ENCODE results near the gene OPTN.
"Not testable (repeated sequence)": the region's sequence is repeated elsewhere in the genome, so short reads cannot be mapped to it uniquely, and the experiment has no call there.

Gene OPTN

GRCh38 chr10:13099666-13100348, at the start of gene OPTN:
TSS of gene OPTN (plus strand) at chr10:13100163. CDS start at chr10:13109123, 8,960 bp downstream.
- H3K36me3 ChIP-seq = no peaks in the 10 kb centered on the region
- peaks cover 13% of the 10 kb centered on the region for H3K4me1 ChIP-seq
- H3K27ac ChIP-seq = peak within 1 kb of the TSS; percentile 53
- no peaks in the 10 kb centered on the region; the same call in 1 of the 2 replicates for H4K20me1 ChIP-seq
- H3K27me3 ChIP-seq = no peaks in the 10 kb centered on the region
- peak within 1 kb of the TSS; percentile 79 for H3K9ac ChIP-seq
- H3K4me3 ChIP-seq = peak within 1 kb of the TSS; percentile 92
- no peaks in the 10 kb centered on the region for H3K9me3 ChIP-seq
- peak within 1 kb of the TSS; percentile 88 for H3K4me2 ChIP-seq
- no peak for TF ChIP-seq Cebpa-rat (IDR thresholded peaks at IDR 0.05)

DNA sequence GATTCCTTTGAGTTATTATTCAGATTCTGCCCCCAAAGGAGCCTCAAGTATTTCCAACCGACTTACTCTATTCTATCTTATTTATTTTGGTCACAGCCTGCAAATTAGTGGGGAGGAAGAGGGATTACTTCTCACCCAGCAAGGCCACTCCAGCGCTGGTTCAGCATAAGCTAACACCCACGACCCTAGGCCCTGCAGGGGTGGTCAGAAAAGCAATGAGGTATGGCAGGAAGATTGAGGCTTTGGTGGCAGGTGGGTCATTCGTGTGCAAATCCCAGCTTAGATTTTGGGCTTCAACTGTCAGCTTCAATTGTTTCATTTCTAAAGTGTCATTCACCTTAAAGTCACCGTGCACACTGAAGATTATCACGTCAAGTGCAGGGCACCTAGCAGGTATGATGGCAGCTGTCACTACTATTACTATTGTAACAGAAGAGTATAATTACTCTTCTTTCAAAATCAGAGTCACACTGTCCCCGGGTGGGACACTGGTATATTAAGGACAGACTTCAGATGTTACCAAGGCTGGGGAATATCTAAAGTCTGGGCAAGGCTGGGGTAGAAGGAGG, 48.8 kb upstream of the OPTN start:
- Histone ChIP-seq H3K27me3 (no peaks in the 10 kb centered on the region), H3K36me3 (no peaks in the 10 kb centered on the region), H3K9ac (no peak overlapping the region), H3K9me3 (no peaks in the 10 kb centered on the region), H3K4me2 (no peak overlapping the region), H3K27ac (no peak overlapping the region), H3K4me3 (no peak overlapping the region), H3K4me1 (peaks cover 19% of the 10 kb centered on the region), H4K20me1 (no peaks in the 10 kb centered on the region)
- no peak for TF ChIP-seq Cebpa-rat (IDR thresholded peaks at IDR 0.05)

- H3K9ac ChIP-seq, H3K9me3 ChIP-seq, H3K36me3 ChIP-seq, H3K27me3 ChIP-seq, H3K27ac ChIP-seq, H3K4me2 ChIP-seq, H3K4me3 ChIP-seq, H4K20me1 ChIP-seq: not testable (repeated sequence)
- H3K4me1 ChIP-seq = peaks cover 23% of the 10 kb centered on the region
These were observed 46.8 kb upstream of the OPTN start for GRCh38 chr10:13053208-13053607.

DNA sequence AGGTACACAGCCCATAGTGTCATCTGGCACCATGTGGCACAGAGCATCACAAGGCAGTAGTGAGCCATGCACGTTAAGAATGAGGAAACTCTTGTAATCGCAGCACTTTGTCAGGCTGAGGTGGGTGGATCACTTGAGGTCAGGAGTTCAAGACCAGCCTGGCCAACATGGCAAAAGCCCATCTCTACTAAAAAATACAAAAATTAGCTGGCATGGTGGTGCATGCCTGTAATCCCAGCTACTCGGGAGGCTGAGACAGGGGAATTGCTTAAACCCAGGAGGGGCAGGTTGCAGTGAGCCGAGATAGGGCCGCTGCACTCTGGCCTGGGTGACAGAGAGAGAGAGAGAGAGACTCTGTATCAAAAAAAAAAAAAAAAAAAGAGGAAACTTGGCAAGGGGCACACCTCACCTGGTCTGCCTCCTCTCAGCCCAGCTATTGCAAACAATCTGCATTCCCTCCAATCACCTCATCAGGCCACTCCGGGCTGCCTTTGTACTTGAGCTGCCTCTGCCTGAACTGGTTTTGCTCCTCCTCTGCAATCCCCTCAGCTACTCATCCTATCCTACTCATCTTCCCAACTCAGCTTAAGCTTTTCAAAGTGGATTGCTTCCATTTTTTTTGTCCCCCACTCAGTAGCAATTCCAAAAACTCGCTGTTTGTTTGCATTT, 46.0 kb upstream of the OPTN start:
- no peaks in the 10 kb centered on the region for H3K27me3 ChIP-seq
- H4K20me1 ChIP-seq = no peaks in the 10 kb centered on the region
- H3K4me3 ChIP-seq = no peak overlapping the region
- H3K36me3 ChIP-seq = no peaks in the 10 kb centered on the region
- peak overlapping the region; percentile 39; the same call in 1 of the 2 replicates for H3K4me2 ChIP-seq
- H3K4me1 ChIP-seq = peaks cover 23% of the 10 kb centered on the region
- no peak overlapping the region for H3K27ac ChIP-seq
- H3K9ac ChIP-seq = no peak overlapping the region
- no peak for TF ChIP-seq Cebpa-rat (IDR thresholded peaks at IDR 0.05)
- H3K9me3 ChIP-seq = no peaks in the 10 kb centered on the region

DNA sequence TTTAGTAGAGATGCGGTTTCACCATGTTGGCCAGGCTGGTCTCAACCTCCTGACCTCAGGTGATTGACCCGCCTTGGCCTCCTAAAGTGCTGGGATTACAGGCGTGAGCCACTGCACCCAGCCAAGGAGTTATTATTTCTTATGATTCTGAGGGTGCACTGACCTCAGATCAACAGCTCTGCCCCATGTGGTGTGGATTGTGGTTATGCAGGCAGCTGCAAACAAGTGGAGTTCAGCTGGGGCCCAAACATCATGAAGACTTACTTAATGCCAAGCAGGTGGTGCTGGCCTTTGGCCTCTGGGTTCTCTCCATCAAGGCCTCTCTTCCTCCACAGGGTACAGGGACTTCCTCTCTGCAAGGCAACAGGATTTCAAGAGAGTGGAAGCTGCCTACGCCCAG, 45.1 kb upstream of the OPTN start:
- peak overlapping the region; percentile 39 for H3K4me2 ChIP-seq

GRCh38 chr10:13056456-13057077, 43.4 kb upstream of the OPTN start:
- H3K27ac ChIP-seq = no peak overlapping the region
- no peak overlapping the region for H3K9ac ChIP-seq
- H4K20me1 ChIP-seq = no peaks in the 10 kb centered on the region
- H3K4me3 ChIP-seq = no peak overlapping the region
- TF ChIP-seq Cebpa-rat (IDR thresholded peaks at IDR 0.05) = no peak
- peaks cover 23% of the 10 kb centered on the region for H3K4me1 ChIP-seq
- H3K27me3 ChIP-seq = no peaks in the 10 kb centered on the region
- peak overlapping the region; percentile 18 for H3K4me2 ChIP-seq
- H3K36me3 ChIP-seq = no peaks in the 10 kb centered on the region
- no peaks in the 10 kb centered on the region for H3K9me3 ChIP-seq

More for the DNA sequence above, 45.1 kb upstream of the OPTN start:
- Histone ChIP-seq H4K20me1 (no peaks in the 10 kb centered on the region), H3K4me1 (peaks cover 23% of the 10 kb centered on the region), H3K9me3 (no peaks in the 10 kb centered on the region), H3K9ac (no peak overlapping the region), H3K27me3 (no peaks in the 10 kb centered on the region), H3K4me3 (no peak overlapping the region), H3K36me3 (no peaks in the 10 kb centered on the region), H3K27ac (no peak overlapping the region)
- TF ChIP-seq Cebpa-rat (IDR thresholded peaks at IDR 0.05) = no peak

GRCh38 chr10:13062803-13063202, 37.2 kb upstream of the OPTN start:
- Histone ChIP-seq H3K4me1 (no peaks in the 10 kb centered on the region), H3K4me3 (no peak overlapping the region), H4K20me1 (no peaks in the 10 kb centered on the region), H3K4me2 (no peak overlapping the region), H3K27ac (no peak overlapping the region), H3K9ac (no peak overlapping the region), H3K36me3 (no peaks in the 10 kb centered on the region), H3K9me3 (no peaks in the 10 kb centered on the region), H3K27me3 (no peaks in the 10 kb centered on the region)
- no peak for TF ChIP-seq Cebpa-rat (IDR thresholded peaks at IDR 0.05)

DNA sequence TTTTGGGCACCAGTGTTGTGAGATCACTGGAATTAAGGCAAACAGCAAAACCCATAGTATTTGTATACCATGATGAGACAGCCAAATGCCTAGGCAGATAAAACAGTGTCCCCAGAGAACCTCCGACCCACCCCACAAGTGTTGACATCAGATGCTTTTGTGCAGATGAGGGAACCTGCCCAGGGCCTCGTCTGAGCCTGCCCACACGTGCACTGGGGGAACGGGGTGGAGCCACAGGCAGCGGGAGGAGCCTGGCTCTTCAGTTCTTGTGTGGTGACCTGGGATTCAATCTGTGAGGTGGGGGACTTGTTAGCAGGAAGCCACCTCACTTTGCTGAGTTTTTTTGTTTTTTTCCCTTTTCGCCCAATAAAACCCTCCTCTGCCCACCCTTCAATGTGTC, 33.4 kb upstream of the OPTN start:
- H3K27ac ChIP-seq = no peak overlapping the region
- H3K9ac ChIP-seq = no peak overlapping the region
- TF ChIP-seq Cebpa-rat (IDR thresholded peaks at IDR 0.05) = no peak
- H3K36me3 ChIP-seq = no peaks in the 10 kb centered on the region
- H4K20me1 ChIP-seq = no peaks in the 10 kb centered on the region
- H3K27me3 ChIP-seq = no peaks in the 10 kb centered on the region
- no peak overlapping the region for H3K4me2 ChIP-seq
- H3K4me3 ChIP-seq = no peak overlapping the region
- no peaks in the 10 kb centered on the region for H3K4me1 ChIP-seq
- no peaks in the 10 kb centered on the region for H3K9me3 ChIP-seq

- Histone ChIP-seq H3K36me3 (no peaks in the 10 kb centered on the region), H3K27me3 (no peaks in the 10 kb centered on the region), H3K4me3 (no peak overlapping the region), H3K4me1 (no peaks in the 10 kb centered on the region), H4K20me1 (no peaks in the 10 kb centered on the region), H3K9ac (no peak overlapping the region), H3K27ac (no peak overlapping the region), H3K4me2 (no peak overlapping the region), H3K9me3 (no peaks in the 10 kb centered on the region)
- no peak for TF ChIP-seq Cebpa-rat (IDR thresholded peaks at IDR 0.05)
These were observed 32.5 kb upstream of the OPTN start for GRCh38 chr10:13067431-13067830.

GRCh38 chr10:13068071-13068470, 31.9 kb upstream of the OPTN start:
- no peaks in the 10 kb centered on the region for H3K27me3 ChIP-seq
- no peaks in the 10 kb centered on the region for H3K4me1 ChIP-seq
- H3K36me3 ChIP-seq = no peaks in the 10 kb centered on the region
- no peak overlapping the region for H3K27ac ChIP-seq
- H3K9me3 ChIP-seq = no peaks in the 10 kb centered on the region
- no peaks in the 10 kb centered on the region for H4K20me1 ChIP-seq
- TF ChIP-seq Cebpa-rat (IDR thresholded peaks at IDR 0.05) = no peak
- H3K9ac ChIP-seq = no peak overlapping the region
- H3K4me2 ChIP-seq = no peak overlapping the region
- H3K4me3 ChIP-seq = no peak overlapping the region

Measured in BLaER1 (cell line).